ENCODE results near the gene ZNF414.

ZNF414 gene

GRCh38 chr19:8489561-8490394 is 24.2 kb downstream of the ZNF414 start:
- DNase-seq, result no peak

GRCh38 chr19:8488365-8488764 is 25.6 kb downstream of the ZNF414 start:
- no peak for DNase-seq

- DNase-seq, result no peak
Observed at GRCh38 chr19:8487137-8487851, 26.7 kb downstream of the ZNF414 start.

- DNase-seq, result no peak
Observed at GRCh38 chr19:8486661-8487136, 27.3 kb downstream of the ZNF414 start.

GRCh38 chr19:8485561-8486371 is 28.2 kb downstream of the ZNF414 start:
- DNase-seq, result no peak

GRCh38 chr19:8484331-8484894 is 29.6 kb downstream of the ZNF414 start:
- no peak for DNase-seq

GRCh38 chr19:8483165-8483564 is 30.8 kb downstream of the ZNF414 start:
- DNase-seq, result no peak

- DNase-seq, result no peak
Observed at GRCh38 chr19:8482696-8483095, 31.3 kb downstream of the ZNF414 start.

GRCh38 chr19:8481616-8482015 is 32.4 kb downstream of the ZNF414 start:
- DNase-seq, result no peak

GRCh38 chr19:8481201-8481600 is 32.8 kb downstream of the ZNF414 start:
- DNase-seq, result no peak

- DNase-seq, result no peak
Observed at GRCh38 chr19:8478598-8478997, 35.4 kb downstream of the ZNF414 start.

- no peak for DNase-seq
Observed at GRCh38 chr19:8477889-8478288, 36.1 kb downstream of the ZNF414 start.

GRCh38 chr19:8476524-8476923 is 37.4 kb downstream of the ZNF414 start:
- DNase-seq, result no peak

GRCh38 chr19:8475005-8475404 is 39.0 kb downstream of the ZNF414 start:
- DNase-seq, result no peak

- DNase-seq, result no peak
Observed at GRCh38 chr19:8473648-8474476, 40.1 kb downstream of the ZNF414 start.

GRCh38 chr19:8469613-8470368 is 44.2 kb downstream of the ZNF414 start:
- no peak for DNase-seq

- no peak for DNase-seq
Observed at GRCh38 chr19:8468761-8469373, 45.1 kb downstream of the ZNF414 start.

- DNase-seq, result no peak
Observed at GRCh38 chr19:8468124-8468523, 45.8 kb downstream of the ZNF414 start.

- no peak for DNase-seq
Observed at GRCh38 chr19:8466018-8466417, 47.9 kb downstream of the ZNF414 start.

- DNase-seq, result no peak
Observed at GRCh38 chr19:8463365-8463764, 50.6 kb downstream of the ZNF414 start.

GRCh38 chr19:8462571-8462970 is 51.4 kb downstream of the ZNF414 start:
- no peak for DNase-seq

Measured in left hindlimb (tissue), 1 donor.